ENCODE results near the gene TSPAN14. TPM values are rescaled to one million over a fixed set of nuclear protein-coding genes. Genes with fewer than 3 reads are reported as not detected.

The TSPAN14 gene
- total RNA-seq, 1 experiment from 2014 or later: 46.8 TPM

- 0 out of 7 replicates have a peak, but pooled peaks cover 0 to 1% (median 0%) of the 10 kb centered on the region in 3 experiments for H3K36me3 Mint-ChIP-seq (ENCODE audit: insufficient read depth in 1 of 3, low read depth in 3 of 3)
- H3K23me2 ChIP-seq (ENCODE audit: insufficient read length, low read depth, low read length, poor library complexity, severe bottlenecking): no peaks in the 10 kb centered on the region
- no peak overlapping the region for H4K91ac ChIP-seq (ENCODE audit: insufficient read length, low read depth, low read length)
- peaks cover 18% of the 10 kb centered on the region in 2 experiments for H3K4me1 Mint-ChIP-seq
- no peaks in the 10 kb centered on the region for H4K20me1 ChIP-seq (ENCODE audit: control insufficient read depth, insufficient read depth, insufficient read length)
- H3K27me3 ChIP-seq (ENCODE audit: insufficient read depth, low read length): no peaks in the 10 kb centered on the region
- H3K4me1 ChIP-seq (ENCODE audit: insufficient read depth, low read length): peaks cover 5% of the 10 kb centered on the region; the same call in 1 of the 2 replicates
- no peak overlapping the region for H4K8ac ChIP-seq (replicated peaks; ENCODE audit: insufficient read length, low read depth, low read length)
- H3K9me3 ChIP-seq (ENCODE audit: control insufficient read depth, low read depth, low read length): no peaks in the 10 kb centered on the region
- no peak overlapping the region for H3K27ac ChIP-seq (ENCODE audit: insufficient read length, low read depth, low read length)
- H2AK5ac ChIP-seq (ENCODE audit: insufficient read length, low read length): no peak overlapping the region
- no CpG with 5 or more reads among the region's 2 CpGs for WGBS (ENCODE audit: extremely low coverage, insufficient read length, low lambda C conversion rate)
- H3T11ph ChIP-seq (ENCODE audit: low read length): no peak overlapping the region
- no peak overlapping the region for H4K5ac ChIP-seq (ENCODE audit: insufficient read length, low read depth, low read length)
- no peak overlapping the region for H3K4me3 Mint-ChIP-seq
- H3K79me1 ChIP-seq (ENCODE audit: insufficient read depth, low read depth, low read length, poor library complexity, severe bottlenecking): no peaks in the 10 kb centered on the region
- H2BK20ac ChIP-seq (ENCODE audit: low read depth, low read length, poor library complexity, severe bottlenecking): no peak overlapping the region
- no peak overlapping the region for H2BK120ac ChIP-seq (ENCODE audit: low read depth, low read length, poor library complexity, severe bottlenecking)
- no peaks in the 10 kb centered on the region for H3K79me2 ChIP-seq (ENCODE audit: insufficient read depth, low read length)
- no peak overlapping the region for H2BK5ac ChIP-seq (ENCODE audit: insufficient read length, low read length)
- TF ChIP-seq, protein P1, sequence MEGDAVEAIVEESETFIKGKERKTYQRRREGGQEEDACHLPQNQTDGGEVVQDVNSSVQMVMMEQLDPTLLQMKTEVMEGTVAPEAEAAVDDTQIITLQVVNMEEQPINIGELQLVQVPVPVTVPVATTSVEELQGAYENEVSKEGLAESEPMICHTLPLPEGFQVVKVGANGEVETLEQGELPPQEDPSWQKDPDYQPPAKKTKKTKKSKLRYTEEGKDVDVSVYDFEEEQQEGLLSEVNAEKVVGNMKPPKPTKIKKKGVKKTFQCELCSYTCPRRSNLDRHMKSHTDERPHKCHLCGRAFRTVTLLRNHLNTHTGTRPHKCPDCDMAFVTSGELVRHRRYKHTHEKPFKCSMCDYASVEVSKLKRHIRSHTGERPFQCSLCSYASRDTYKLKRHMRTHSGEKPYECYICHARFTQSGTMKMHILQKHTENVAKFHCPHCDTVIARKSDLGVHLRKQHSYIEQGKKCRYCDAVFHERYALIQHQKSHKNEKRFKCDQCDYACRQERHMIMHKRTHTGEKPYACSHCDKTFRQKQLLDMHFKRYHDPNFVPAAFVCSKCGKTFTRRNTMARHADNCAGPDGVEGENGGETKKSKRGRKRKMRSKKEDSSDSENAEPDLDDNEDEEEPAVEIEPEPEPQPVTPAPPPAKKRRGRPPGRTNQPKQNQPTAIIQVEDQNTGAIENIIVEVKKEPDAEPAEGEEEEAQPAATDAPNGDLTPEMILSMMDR (conservative IDR thresholded peaks at IDR 0.05): no peak
- H3K27ac Mint-ChIP-seq: no peak overlapping the region
- H2BK15ac ChIP-seq (ENCODE audit: low read depth, low read length): no peak overlapping the region
- no peak for DNase-seq
- H3K4me2 ChIP-seq (ENCODE audit: insufficient read depth, insufficient read length, low read length): no peak overlapping the region
- H3K14ac ChIP-seq (ENCODE audit: insufficient read depth, low read length): no peak overlapping the region
- H3K18ac ChIP-seq (ENCODE audit: insufficient read length, low read depth, low read length): no peak overlapping the region
- H3K56ac ChIP-seq (ENCODE audit: insufficient read length, low read depth, low read length): no peak overlapping the region
- no peaks in the 10 kb centered on the region for H3K9me3 Mint-ChIP-seq
- H2AFZ ChIP-seq (ENCODE audit: low read length): no peak overlapping the region
- H2BK12ac ChIP-seq (ENCODE audit: insufficient read length, low read depth, low read length): no peak overlapping the region
- H3K9ac ChIP-seq (ENCODE audit: extremely low read depth, insufficient read length, low read length): no peak overlapping the region
- H3K27me3 Mint-ChIP-seq (ENCODE audit: low read depth): peaks cover 1% of the 10 kb centered on the region; the same call in 1 of the 2 replicates
- no peak overlapping the region for H3K4ac ChIP-seq (ENCODE audit: low read depth, low read length)
- H3K23ac ChIP-seq (ENCODE audit: insufficient read length, low read depth, low read length): no peak overlapping the region
Observed at GRCh38 chr10:80526218-80526617, 72.1 kb downstream of the TSPAN14 start.
